ENCODE data around the gene PLEKHA7.
"Not testable (repeated sequence)": the region's sequence is repeated elsewhere in the genome, so short reads cannot be mapped to it uniquely, and the experiment has no call there.

- TF ChIP-seq, protein P1, sequence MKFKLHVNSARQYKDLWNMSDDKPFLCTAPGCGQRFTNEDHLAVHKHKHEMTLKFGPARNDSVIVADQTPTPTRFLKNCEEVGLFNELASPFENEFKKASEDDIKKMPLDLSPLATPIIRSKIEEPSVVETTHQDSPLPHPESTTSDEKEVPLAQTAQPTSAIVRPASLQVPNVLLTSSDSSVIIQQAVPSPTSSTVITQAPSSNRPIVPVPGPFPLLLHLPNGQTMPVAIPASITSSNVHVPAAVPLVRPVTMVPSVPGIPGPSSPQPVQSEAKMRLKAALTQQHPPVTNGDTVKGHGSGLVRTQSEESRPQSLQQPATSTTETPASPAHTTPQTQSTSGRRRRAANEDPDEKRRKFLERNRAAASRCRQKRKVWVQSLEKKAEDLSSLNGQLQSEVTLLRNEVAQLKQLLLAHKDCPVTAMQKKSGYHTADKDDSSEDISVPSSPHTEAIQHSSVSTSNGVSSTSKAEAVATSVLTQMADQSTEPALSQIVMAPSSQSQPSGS (IDR thresholded peaks at IDR 0.05; ENCODE audit: low read length), result not testable (repeated sequence)
- TF ChIP-seq EZH2 (IDR thresholded peaks at IDR 0.05; ENCODE audit: low read depth, low read length, severe bottlenecking); CTCF (IDR thresholded peaks at IDR 0.05; ENCODE audit: control extremely low read depth in 1 of 3, insufficient read depth in 1 of 3, low read depth in 1 of 3, low read length in 3 of 3); RFX5 (IDR thresholded peaks at IDR 0.05; ENCODE audit: borderline replicate concordance, low read depth, low read length); PHF8 (conservative IDR thresholded peaks at IDR 0.05; ENCODE audit: low read depth, low read length); SIN3A (conservative IDR thresholded peaks at IDR 0.05 in 1 of 2, IDR thresholded peaks at IDR 0.05 in 1 of 2; ENCODE audit: low read depth in 1 of 2, low read length in 2 of 2): not testable (repeated sequence)
These were observed 95.6 kb downstream of the PLEKHA7 start for GRCh38 chr11:16918543-16919182.
